Transverse colon (tissue), 4 donors: Measurements from ENCODE around the gene CD300LG. TPM values are rescaled to one million over a fixed set of nuclear protein-coding genes. Genes with fewer than 3 reads are reported as not detected.
"Not testable (repeated sequence)": the region's sequence is repeated elsewhere in the genome, so short reads cannot be mapped to it uniquely, and the experiment has no call there.

Source experiments
- DNase-seq: peaks from one replicate; pipeline ENCODE4 v3.0.0-alpha.2; 2019
- H3K27ac ChIP-seq, 4 donors: fragments of 200-600 bp; sonication (generic); 2 replicates each; pipeline ENCODE4 v1.5.1; 2016 to 2018; ENCODE audit warnings: inconsistent platforms in 4 of 4
- H3K27me3 ChIP-seq: fragments of 200-600 bp; sonication (generic); 2 replicates; pipeline ENCODE4 v1.5.1; 2017; ENCODE audit warnings: inconsistent platforms
- H3K36me3 ChIP-seq, 4 donors: fragments of 200-600 bp; sonication (generic); 2 replicates each; pipeline ENCODE4 v1.5.1; 2017 to 2019; ENCODE audit warnings: inconsistent platforms in 4 of 4
- H3K4me1 ChIP-seq, 4 donors: fragments of 200-600 bp; sonication (generic); 2 replicates each; pipeline ENCODE4 v1.5.1; 2017 to 2020; ENCODE audit warnings: inconsistent platforms in 4 of 4
- H3K4me3 ChIP-seq, 4 donors: fragments of 200-600 bp; sonication (generic); 1 replicate in 1 of 4; 2 replicates in 3 of 4; pipeline versions ENCODE4 v1.5.1 to v1.6.1; 2017 to 2019; ENCODE audit warnings: inconsistent platforms in 4 of 4
- H3K9me3 ChIP-seq, 2 donors: fragments of 200-600 bp; sonication (generic); 2 replicates each; pipeline ENCODE4 v1.5.1; 2017 to 2019; ENCODE audit warnings: inconsistent platforms in 2 of 2
- CTCF ChIP-seq, 5 experiments: fragments of 200-600 bp in 3 of 5; fragments of 450-650 bp in 2 of 5; sonication (generic) in 3 of 5; IDR thresholded peaks; 1 replicate in 2 of 5; 2 replicates in 3 of 5; pipeline ENCODE4 v1.5.1; 2016 to 2017; ENCODE audit warnings: antibody characterized with exemption in 5 of 5, inconsistent platforms in 3 of 5, mild to moderate bottlenecking in 2 of 5, moderate library complexity in 1 of 5
- EP300 ChIP-seq: sonication (generic); formaldehyde crosslinking; IDR thresholded peaks from one replicate; pipeline ENCODE4 v1.6.1; 2017; ENCODE audit warnings: antibody characterized with exemption, low read depth
- POLR2A ChIP-seq: fragments of 450-650 bp; IDR thresholded peaks from one replicate; pipeline ENCODE4 v1.6.1; 2016; ENCODE audit warnings: antibody characterized with exemption, mild to moderate bottlenecking, moderate library complexity
- POLR2AphosphoS5 ChIP-seq, 3 donors: sonication (generic); formaldehyde crosslinking; IDR thresholded peaks; one replicate each; pipeline ENCODE4 v1.6.1; 2016; ENCODE audit warnings: antibody characterized with exemption in 3 of 3
- WGBS, 2 donors: methylation state at CpG; one replicate each; pipeline ENCODE4 v1.1.5; 2018; ENCODE audit warnings: low coverage in 1 of 2; 5-methylcytosine and 5-hydroxymethylcytosine counted together
- in situ Hi-C, 4 donors: fragments of 200-750 bp; cut with MboI; loops; one replicate each; pipeline versions ENCODE4 v1.15.0 to v1.15.1; 2017; ENCODE audit warnings: low sequenced_read_pairs in 3 of 4, low pct_ligation_motif_present in 1 of 4, low pct_unique_long_range_greater_than_20kb in 1 of 4
- intact Hi-C: fragments of 100-400 bp; cut with DNase I; formaldehyde crosslinking; loops from one replicate; pipeline ENCODE4 v1.15.1; 2023; ENCODE audit warnings: low total_unique reads
- total RNA-seq, 4 donors: library from RNA; depleted of rRNA; stranded (reverse); fragments of >200 nt; gene quantifications; one replicate each; pipeline ENCODE4 v1.1.0, GENCODE V29; 2016

CD300LG gene
- total RNA-seq, 4 donors from 2014 or later = 0.55 to 44.5 (median 1.4) TPM; not detected in 1

DNA sequence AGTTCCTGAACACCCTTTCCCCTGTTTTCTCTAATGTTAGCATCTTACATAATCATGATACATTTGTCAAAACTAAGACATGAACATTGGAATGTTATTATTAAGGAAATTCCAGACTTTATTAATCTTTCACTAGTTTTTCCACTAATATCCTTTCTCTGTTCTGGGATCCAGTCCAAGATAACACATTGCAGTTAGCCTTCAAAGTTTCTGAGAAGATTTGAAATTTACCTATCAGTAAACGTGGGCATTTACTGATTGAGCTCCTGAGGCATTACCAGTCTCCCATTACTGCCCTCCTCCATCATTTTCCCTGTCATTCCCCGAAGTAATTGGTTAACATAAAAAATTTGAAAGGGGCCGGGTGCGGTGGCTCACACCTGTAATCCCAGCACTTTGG lies 5.7 kb upstream of the CD300LG start:
- Histone ChIP-seq H3K27ac (no peak overlapping the region), H3K4me1 (peaks cover 0 to 18% (median 4%) of the 10 kb centered on the region in 4 donors), H3K4me3 (no peak overlapping the region), H3K9me3 (no peaks in the 10 kb centered on the region), H3K36me3 (no peaks in the 10 kb centered on the region), H3K27me3 (no peaks in the 10 kb centered on the region)
- TF ChIP-seq POLR2AphosphoS5 (IDR thresholded peaks at IDR 0.05) (no peak), POLR2A (no peak), CTCF (IDR thresholded peaks at IDR 0.05) (no peak), EP300 (no peak)
- intact Hi-C loops = loop anchor here (10.0 kb wide), 1 partner anchor 146 kb away; no protein-coding TSS in a partner anchor
- WGBS, 2 donors = 50 to 77% methylated on average over 1 to 4 of the region's 4 CpGs
- DNase-seq = no peak
- in situ Hi-C loops = no loop called here

GRCh38 chr17:43842091-43842974 lies 4.6 kb upstream of the CD300LG start:
- intact Hi-C loops = loop anchor here (10.0 kb wide), 1 partner anchor 148 kb away; no protein-coding TSS in a partner anchor
- DNase-seq, H3K27me3 ChIP-seq, H3K27ac ChIP-seq, H3K9me3 ChIP-seq, H3K4me3 ChIP-seq, in situ Hi-C loops, H3K36me3 ChIP-seq: not testable (repeated sequence)
- 80% methylated on average over 36 to 53 of the region's 54 CpGs for WGBS, 2 donors
- H3K4me1 ChIP-seq = peaks cover 0 to 21% (median 4%) of the 10 kb centered on the region in 4 donors

- Histone ChIP-seq H3K27ac (no peak overlapping the region), H3K4me3 (no peak overlapping the region), H3K36me3 (no peaks in the 10 kb centered on the region), H3K9me3 (no peaks in the 10 kb centered on the region), H3K4me1 (peaks cover 0 to 21% (median 4%) of the 10 kb centered on the region in 4 donors), H3K27me3 (peaks cover 6% of the 10 kb centered on the region)
- intact Hi-C loops = loop anchor here (10.0 kb wide), 1 partner anchor 148 kb away; no protein-coding TSS in a partner anchor
- no peak for DNase-seq
- TF ChIP-seq EP300 (no peak), POLR2AphosphoS5 (IDR thresholded peaks at IDR 0.05) (no peak), CTCF (IDR thresholded peaks at IDR 0.05) (no peak), POLR2A (no peak)
- in situ Hi-C loops = no loop called here
- 73% methylated on average over 7 of the region's 7 CpGs; no CpG with 5 or more reads in 1 of the 2 donors for WGBS, 2 donors
Measured at GRCh38 chr17:43842975-43843325, 4.0 kb upstream of the CD300LG start.

DNA sequence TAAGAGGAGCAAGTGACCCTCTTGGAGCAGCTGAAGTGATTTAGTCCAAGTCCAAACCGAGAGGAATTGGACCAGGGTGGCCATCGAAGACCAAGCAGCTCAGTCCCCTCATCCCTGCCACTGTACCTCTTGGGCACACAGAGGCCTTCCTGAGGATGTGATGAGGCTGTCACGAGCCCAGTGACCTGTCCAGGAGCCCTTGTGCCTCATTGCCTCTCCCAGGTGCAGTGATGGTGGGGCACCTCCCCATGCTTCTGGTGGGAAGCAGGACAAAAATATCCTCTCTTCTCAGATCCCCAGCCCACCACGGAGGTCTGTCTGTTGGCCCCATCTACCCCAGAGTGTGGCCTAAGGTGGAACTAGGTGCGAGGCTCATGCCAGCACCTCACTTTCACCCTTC lies 2.7 kb upstream of the CD300LG start:
- Histone ChIP-seq H3K27me3 (peaks cover 6% of the 10 kb centered on the region), H3K36me3 (no peaks in the 10 kb centered on the region), H3K4me1 (peaks cover 0 to 21% (median 4%) of the 10 kb centered on the region in 4 donors), H3K4me3 (no peak overlapping the region), H3K27ac (no peak overlapping the region), H3K9me3 (no peaks in the 10 kb centered on the region)
- TF ChIP-seq POLR2AphosphoS5 (IDR thresholded peaks at IDR 0.05) (no peak), POLR2A (no peak), CTCF (IDR thresholded peaks at IDR 0.05) (no peak), EP300 (no peak)
- in situ Hi-C loops (no loop called here), intact Hi-C loops (loop anchor here (10.0 kb wide), 1 partner anchor 149 kb away; no protein-coding TSS in a partner anchor)
- no peak for DNase-seq
- WGBS, 2 donors = 89% methylated on average over 5 of the region's 5 CpGs; no CpG with 5 or more reads in 1 of the 2 donors
